Ishikawa (cell line): Measurements from ENCODE around the gene EREG.

ENCODE experiments used
- CEBPB ChIP-seq: IDR thresholded peaks from 2 replicates; pipeline ENCODE4 v1.6.1; 2012
- CREB1 ChIP-seq: IDR thresholded peaks from 2 replicates; pipeline ENCODE4 v1.6.1; 2012; ENCODE audit warnings: low read depth
- EGR1 ChIP-seq: IDR thresholded peaks from 2 replicates; pipeline ENCODE4 v1.6.1; 2012
- EP300 ChIP-seq: IDR thresholded peaks from 2 replicates; pipeline ENCODE4 v1.6.1; 2012; ENCODE audit warnings: borderline replicate concordance
- FOXM1 ChIP-seq: IDR thresholded peaks from 2 replicates; pipeline ENCODE4 v1.6.1; 2012; ENCODE audit warnings: low read depth, borderline replicate concordance
- NFIC ChIP-seq: IDR thresholded peaks from 2 replicates; pipeline ENCODE4 v1.6.1; 2012
- RAD21 ChIP-seq: IDR thresholded peaks from 2 replicates; pipeline ENCODE4 v1.6.1; 2012; ENCODE audit warnings: low read depth
- TAF1 ChIP-seq: IDR thresholded peaks from 2 replicates; pipeline ENCODE4 v1.6.1; 2012; ENCODE audit warnings: low read depth, mild to moderate bottlenecking
- TCF12 ChIP-seq: IDR thresholded peaks from 2 replicates; pipeline ENCODE4 v1.6.1; 2012; ENCODE audit warnings: low read depth
- TEAD4 ChIP-seq: IDR thresholded peaks from 2 replicates; pipeline ENCODE4 v1.6.1; 2012
- YY1 ChIP-seq: IDR thresholded peaks from 2 replicates; pipeline ENCODE4 v1.6.1; 2012; ENCODE audit warnings: low read depth
- ZBTB7A ChIP-seq: IDR thresholded peaks from 2 replicates; pipeline ENCODE4 v1.6.1; 2012; ENCODE audit warnings: low read depth
- TF ChIP-seq, protein P1 (sequence below): IDR thresholded peaks from 2 replicates; pipeline ENCODE4 v1.6.1; 2012
- TF ChIP-seq, protein P2 (sequence below): IDR thresholded peaks from 2 replicates; pipeline ENCODE4 v1.6.1; 2012
- TF ChIP-seq, protein P3 (sequence below): IDR thresholded peaks from 2 replicates; pipeline ENCODE4 v1.6.1; 2012; ENCODE audit warnings: low read depth, mild to moderate bottlenecking

The EREG gene

DNA sequence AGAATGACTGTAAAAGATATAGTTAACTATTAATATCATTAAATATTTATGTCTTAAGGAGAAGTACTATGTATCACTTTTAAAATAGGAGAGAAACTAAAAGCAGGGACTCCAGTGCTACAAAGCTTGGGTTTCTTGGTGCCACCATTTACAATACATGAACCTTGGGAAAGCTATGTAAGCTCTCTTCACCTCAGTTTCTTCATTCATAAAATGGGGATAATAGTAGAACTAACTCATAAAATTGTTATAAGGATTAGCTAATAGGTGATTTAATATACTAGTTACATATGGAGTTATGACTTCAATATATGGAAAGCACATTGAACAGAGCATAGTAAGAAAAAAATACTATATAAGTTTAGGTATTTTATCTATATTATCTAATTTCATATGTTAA lies 33.0 kb upstream of the EREG start:
- TF ChIP-seq TCF12 (no peak), ZBTB7A (no peak), EP300 (no peak), RAD21 (no peak), NFIC (no peak), TEAD4 (no peak), TAF1 (no peak), EGR1 (no peak), CREB1 (no peak), CEBPB (no peak), FOXM1 (no peak), YY1 (no peak)
- TF ChIP-seq, protein P1, sequence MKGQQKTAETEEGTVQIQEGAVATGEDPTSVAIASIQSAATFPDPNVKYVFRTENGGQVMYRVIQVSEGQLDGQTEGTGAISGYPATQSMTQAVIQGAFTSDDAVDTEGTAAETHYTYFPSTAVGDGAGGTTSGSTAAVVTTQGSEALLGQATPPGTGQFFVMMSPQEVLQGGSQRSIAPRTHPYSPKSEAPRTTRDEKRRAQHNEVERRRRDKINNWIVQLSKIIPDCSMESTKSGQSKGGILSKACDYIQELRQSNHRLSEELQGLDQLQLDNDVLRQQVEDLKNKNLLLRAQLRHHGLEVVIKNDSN = no peak
- TF ChIP-seq, protein P2, sequence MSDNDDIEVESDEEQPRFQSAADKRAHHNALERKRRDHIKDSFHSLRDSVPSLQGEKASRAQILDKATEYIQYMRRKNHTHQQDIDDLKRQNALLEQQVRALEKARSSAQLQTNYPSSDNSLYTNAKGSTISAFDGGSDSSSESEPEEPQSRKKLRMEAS = no peak
- TF ChIP-seq, protein P3, sequence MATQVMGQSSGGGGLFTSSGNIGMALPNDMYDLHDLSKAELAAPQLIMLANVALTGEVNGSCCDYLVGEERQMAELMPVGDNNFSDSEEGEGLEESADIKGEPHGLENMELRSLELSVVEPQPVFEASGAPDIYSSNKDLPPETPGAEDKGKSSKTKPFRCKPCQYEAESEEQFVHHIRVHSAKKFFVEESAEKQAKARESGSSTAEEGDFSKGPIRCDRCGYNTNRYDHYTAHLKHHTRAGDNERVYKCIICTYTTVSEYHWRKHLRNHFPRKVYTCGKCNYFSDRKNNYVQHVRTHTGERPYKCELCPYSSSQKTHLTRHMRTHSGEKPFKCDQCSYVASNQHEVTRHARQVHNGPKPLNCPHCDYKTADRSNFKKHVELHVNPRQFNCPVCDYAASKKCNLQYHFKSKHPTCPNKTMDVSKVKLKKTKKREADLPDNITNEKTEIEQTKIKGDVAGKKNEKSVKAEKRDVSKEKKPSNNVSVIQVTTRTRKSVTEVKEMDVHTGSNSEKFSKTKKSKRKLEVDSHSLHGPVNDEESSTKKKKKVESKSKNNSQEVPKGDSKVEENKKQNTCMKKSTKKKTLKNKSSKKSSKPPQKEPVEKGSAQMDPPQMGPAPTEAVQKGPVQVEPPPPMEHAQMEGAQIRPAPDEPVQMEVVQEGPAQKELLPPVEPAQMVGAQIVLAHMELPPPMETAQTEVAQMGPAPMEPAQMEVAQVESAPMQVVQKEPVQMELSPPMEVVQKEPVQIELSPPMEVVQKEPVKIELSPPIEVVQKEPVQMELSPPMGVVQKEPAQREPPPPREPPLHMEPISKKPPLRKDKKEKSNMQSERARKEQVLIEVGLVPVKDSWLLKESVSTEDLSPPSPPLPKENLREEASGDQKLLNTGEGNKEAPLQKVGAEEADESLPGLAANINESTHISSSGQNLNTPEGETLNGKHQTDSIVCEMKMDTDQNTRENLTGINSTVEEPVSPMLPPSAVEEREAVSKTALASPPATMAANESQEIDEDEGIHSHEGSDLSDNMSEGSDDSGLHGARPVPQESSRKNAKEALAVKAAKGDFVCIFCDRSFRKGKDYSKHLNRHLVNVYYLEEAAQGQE = no peak

DNA sequence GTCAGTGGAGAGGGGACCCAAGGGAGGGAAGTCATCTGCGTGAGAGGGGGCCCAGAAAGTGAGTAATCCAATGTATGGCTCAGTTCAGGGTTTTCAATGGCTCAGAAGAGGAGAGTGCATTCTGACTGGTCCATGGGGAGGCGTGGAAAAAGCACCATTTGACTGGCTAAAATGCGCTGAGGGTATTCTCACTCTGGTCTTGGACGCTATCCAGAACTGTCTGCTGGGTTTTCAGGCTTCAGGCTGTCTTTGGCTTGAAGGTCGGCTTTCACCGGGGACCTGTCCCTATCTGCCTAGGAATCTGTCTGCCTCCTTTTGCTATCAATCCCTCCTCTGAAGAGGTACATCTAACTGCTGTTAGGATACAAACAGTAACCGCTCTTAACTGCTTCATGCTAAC lies 30.3 kb upstream of the EREG start:
- TF ChIP-seq CREB1 (no peak), TCF12 (no peak), TEAD4 (no peak)
- TF ChIP-seq, protein P1 = no peak

DNA sequence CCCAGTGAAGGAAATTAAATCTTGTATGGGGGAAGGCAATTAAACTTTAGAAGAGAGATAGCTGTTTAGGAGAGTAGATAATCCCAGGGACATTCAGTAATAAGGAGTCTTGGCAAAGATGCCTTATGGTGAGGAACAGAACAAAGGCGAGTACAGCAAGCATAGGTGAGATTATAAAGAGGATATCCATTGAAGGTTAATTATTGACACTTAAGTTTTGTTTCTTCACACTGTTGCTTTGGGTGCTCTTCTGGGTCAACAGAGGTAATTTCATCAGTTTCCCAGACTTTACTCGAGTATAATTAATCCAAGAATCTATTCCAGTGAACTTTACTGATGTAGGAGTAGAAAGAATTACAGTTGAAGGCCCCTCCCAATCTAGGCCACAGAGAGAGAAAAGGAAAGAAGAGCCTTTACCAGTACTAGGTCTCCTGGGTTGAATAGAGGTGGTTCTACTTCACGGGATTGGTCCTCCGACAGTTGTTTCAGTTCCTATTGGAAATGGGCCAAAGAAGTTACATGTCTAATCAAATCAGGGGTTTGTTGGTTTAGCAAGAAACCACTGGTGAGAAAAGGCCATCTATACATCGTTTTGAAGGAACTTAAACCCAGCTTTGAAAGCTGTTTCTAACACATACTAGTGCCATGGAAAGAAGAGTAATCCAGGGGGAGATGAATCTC lies 29.5 kb upstream of the EREG start:
- no peak for TF ChIP-seq TEAD4
- no peak for TF ChIP-seq NFIC
- TF ChIP-seq EGR1 = no peak
- TF ChIP-seq, protein P1 = no peak
- TF ChIP-seq, protein P2 = no peak
- TF ChIP-seq, protein P3 = no peak

DNA sequence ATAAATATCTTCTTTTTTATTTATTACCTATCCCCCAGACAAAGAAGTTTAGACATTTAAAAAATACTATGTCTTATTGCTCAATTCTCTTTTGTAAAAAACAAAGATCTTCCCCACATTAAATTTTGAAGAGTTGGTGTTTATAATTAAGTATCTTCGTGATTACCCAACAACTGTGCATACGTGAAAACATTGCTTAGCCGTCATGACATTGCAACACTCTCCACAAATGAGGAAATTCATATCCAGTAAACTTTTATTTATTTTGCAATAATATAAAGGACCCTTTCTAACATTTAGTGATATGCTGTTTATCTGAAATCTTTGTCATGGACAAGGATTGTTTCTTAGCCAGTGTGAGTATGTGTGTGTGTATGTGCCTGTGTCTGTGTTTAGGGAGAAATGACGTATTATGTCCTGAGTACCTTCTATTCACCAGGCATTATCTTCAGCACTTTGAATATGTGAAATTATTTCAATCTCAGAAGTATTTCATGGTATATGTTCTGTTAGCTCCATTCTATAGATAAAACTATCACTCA lies 26.1 kb upstream of the EREG start:
- no peak for TF ChIP-seq TEAD4
- TF ChIP-seq EP300 = no peak
- no peak for TF ChIP-seq TCF12
- TF ChIP-seq, protein P3 = no peak
- no peak for TF ChIP-seq EGR1
- no peak for TF ChIP-seq NFIC
- TF ChIP-seq TAF1 = no peak
- TF ChIP-seq RAD21 = no peak
- TF ChIP-seq, protein P2 = no peak
- no peak for TF ChIP-seq ZBTB7A
- no peak for TF ChIP-seq YY1
